Measurements from ENCODE around the gene N4BP2L2.

DNA sequence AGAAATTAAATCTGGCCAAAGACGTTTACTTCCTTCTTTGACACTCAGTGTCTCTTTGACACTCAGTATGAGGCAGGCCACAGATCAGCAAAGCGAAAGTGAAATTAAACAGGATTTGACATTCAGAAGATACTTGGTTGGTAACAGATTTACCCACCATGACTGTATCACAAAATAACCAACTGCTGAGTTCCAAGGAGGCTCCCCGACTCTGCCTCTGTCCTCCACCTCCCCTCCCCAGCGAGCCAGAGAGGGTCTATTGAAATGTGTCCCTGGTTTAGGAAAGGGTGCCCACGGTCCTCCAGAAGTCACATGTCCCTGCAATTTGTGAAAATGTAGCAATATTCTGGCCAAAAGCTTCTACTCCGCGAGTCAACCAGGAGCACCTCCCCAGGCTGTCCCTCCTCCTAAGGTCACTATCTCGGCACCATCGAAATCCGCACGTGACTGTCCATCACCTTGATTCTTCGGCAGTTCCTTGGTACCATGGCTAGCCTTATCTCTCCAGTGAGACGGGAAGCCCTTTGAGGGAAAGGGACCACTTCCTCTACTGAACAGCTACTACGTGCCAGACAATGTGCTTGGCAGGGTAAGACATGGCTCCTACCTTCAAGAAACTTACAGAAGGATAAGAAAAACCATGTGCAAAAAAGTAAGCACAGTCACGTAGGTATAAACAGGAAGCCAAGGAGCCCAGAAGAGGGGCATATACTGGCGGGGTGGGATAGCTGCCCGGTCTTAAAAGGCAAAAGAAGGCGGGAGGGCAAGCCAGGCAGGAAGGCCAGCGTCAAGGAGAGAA is 112.2 kb downstream of the N4BP2L2 start:
- TF ChIP-seq CTCF (conservative IDR thresholded peaks at IDR 0.05 in 1 of 2, IDR thresholded peaks at IDR 0.05 in 1 of 2; ENCODE audit: extremely low read depth in 1 of 2, insufficient read depth in 1 of 2, low read depth in 1 of 2, low read length in 2 of 2) (no peak), EZH2 (IDR thresholded peaks at IDR 0.05; ENCODE audit: borderline replicate concordance, low read length) (no peak)
